Hippocampal formation (tissue), 2 donors: ENCODE measurements around the gene TPP2.
A peak's percentile ranks its signal among the peaks of the same experiment; 100 is the strongest.

ENCODE experiments used
- DNase-seq, 2 donors: peaks; one replicate each; lab custom pipeline; 2025; lab: John Stamatoyannopoulos, UW

The TPP2 gene

GRCh38 chr13:102657630-102658029 is 60.8 kb downstream of the TPP2 start:
- no peak for DNase-seq

GRCh38 chr13:102658660-102659059 is 61.9 kb downstream of the TPP2 start:
- no peak for DNase-seq

GRCh38 chr13:102659168-102659713 is 62.5 kb downstream of the TPP2 start:
- DNase-seq: no peak

- DNase-seq: no peak
These were observed 70.2 kb downstream of the TPP2 start for GRCh38 chr13:102667023-102667422.

DNA sequence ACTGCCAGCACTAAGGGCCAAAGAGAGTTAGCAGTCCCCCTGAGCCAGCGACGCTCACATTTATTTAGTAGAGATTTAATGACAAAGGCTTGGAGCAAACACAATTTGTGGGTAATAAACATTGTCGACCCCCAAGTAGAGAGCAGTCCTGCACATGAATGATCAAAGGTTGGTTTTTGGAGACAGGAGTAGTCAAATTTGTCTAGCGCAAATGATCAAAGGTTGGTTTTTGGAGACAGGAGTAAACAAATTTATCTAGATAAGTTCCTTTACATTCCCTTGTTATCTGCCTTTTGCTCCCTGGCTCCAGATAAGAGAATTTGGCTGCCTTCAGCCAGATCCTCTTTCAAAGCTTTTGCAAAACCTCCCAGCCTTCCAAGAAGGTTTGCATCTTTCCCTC is 71.1 kb downstream of the TPP2 start:
- no peak for DNase-seq

- DNase-seq: no peak
These were observed 73.3 kb downstream of the TPP2 start for GRCh38 chr13:102670130-102670529.

DNA sequence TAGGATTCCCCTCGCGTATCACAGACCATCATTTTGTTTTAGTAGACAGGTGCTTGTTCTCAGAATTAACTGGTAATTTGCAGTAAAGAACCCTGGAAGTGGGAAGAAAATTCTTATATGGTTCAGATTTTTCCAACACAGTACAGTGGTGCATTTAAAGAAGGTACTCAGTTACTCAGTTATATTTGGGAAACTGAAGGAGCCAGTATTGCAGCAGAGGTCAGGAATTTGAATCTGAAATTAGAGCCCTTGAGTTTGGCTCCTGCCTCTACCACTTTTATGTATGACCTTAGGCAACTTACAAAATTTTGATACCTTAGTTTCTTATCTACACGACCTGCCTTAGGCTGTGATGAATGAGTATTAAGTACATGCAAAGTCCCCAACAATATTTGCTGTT is 78.3 kb downstream of the TPP2 start:
- DNase-seq: no peak

DNA sequence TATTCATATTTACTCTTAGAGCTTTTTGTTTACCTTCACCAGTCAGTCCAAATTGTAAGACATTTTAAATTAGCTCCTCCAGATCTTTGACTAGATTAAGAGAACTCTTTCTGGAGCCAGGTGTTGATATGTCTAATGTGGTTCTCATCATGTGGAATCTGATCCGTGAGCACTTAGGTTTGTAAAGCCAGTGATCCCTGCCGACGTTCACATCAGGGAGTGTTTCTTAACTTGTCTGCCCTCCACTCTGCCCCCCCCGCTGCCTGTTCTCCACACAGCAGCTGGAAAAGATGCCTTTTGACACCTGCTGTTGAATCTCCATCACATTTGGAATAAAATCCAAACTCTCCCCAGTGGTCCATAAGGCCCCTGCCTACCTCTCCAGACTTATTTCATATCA is 80.3 kb downstream of the TPP2 start:
- DNase-seq: no peak

DNA sequence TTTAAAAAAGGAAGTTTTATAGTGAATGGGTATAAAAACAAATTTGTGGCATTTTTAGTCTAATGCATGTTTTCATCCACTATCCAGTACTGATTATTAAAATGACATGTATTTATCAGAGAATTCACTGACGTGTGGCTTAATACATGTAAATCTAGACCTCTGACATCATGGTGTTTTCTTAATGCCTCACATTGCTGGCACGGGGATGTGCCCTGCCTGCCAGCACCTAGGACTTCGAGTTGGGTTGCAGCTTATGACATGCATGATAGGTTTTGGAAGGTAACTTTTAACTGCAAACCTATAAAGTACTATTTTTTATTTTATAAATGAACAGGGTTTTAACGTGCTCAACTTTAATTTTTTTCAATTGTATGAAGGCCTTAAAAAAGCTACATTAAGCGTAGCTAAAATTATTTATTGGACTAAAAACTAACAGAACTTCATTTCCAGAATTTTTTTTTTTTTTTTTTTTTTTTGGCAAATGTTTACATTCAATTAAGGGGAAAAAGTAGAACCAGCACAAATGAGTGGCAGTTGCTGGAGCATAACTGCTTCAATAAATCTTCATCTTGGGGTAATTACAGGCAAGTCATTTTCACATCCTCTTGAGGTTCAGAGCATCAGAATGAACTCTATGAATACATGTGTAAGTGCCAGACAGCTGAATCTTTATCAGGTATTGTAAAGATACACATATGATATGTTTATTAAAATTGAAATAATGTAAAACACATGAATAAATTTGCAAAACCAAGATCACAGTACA is 81.7 kb downstream of the TPP2 start:
- DNase-seq: no peak

GRCh38 chr13:102679449-102680132 is 82.8 kb downstream of the TPP2 start:
- DNase-seq: no peak

GRCh38 chr13:102680133-102680717 is 83.4 kb downstream of the TPP2 start:
- no peak for DNase-seq

GRCh38 chr13:102680842-102681740 is 84.3 kb downstream of the TPP2 start:
- peak in 1 of 2 donors; percentile 2 for DNase-seq

GRCh38 chr13:102682211-102682610 is 85.4 kb downstream of the TPP2 start:
- DNase-seq: no peak

DNA sequence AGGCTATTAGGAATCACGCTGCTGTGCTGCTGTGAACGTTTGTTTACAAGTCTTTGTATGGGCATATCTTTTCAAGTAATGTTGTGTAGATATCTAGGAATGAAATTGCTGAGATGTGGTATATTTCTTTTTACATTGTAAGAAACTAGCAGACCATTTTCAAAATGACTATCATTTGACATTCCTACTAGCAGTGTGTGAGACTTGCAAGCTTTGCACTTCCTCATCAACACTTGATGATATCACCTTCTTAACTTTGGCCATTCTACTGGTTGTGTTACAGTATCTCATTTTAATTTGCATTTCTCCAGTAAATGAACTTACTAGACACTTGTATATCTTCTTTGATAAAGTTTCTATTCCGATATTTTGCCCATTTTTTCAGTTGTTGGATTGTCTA is 85.9 kb downstream of the TPP2 start:
- no peak for DNase-seq

DNA sequence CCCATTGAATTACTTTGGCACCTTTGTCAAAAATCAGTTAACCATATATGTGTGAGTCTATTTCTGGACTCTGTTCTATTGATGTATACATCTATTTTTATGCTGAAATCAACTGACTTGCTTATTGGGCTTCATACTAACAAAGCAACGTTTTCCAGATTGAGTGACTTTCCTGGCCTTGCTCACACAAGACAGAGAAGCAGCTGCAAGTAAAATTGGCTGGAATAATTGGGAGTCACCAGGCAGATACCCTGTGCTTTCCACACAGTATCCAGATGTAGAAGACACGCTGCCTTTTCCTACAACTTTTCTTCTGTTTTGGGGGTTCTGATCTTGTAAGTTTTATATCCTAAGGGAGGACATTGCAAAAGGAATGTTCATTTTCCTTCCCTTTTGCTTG is 86.9 kb downstream of the TPP2 start:
- DNase-seq: no peak

DNA sequence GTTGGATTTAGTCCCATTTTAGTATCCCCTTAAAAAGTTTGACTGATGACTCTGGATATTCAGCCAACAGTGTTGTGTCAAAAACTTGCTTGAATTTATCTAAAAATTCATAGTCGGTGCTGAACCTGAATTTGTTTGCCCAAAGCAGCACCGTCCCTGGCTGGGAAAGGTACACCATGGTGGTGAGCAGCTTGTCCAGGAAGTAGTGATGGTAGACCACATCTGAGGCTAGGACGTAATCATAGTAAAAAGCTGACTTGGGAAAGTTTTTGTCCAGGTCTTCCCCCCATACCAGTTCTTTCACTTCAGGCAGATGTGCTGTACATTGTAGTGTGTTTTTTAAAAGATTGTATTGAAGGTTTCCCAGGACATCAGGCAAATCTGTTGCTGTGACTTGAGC is 89.2 kb downstream of the TPP2 start:
- DNase-seq: no peak

DNA sequence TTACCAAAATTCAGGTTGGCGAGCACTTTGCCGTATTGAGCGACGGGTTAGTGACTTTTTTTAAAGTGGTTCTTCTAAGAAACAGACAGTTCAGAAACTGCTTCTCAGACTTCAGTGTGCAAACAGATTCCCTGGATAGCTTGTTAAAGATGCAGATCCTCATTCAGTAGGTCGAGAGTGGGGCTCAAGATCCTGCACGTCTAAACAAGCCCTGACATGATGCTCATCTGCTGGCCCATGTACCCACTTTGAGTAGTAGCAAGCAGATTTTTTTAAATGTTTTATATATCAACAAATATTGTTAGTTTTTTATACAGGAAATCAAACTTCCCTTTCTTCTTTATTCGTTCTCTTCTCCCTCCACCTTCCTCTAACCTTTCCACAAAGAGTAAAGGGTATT is 90.7 kb downstream of the TPP2 start:
- no peak for DNase-seq

DNA sequence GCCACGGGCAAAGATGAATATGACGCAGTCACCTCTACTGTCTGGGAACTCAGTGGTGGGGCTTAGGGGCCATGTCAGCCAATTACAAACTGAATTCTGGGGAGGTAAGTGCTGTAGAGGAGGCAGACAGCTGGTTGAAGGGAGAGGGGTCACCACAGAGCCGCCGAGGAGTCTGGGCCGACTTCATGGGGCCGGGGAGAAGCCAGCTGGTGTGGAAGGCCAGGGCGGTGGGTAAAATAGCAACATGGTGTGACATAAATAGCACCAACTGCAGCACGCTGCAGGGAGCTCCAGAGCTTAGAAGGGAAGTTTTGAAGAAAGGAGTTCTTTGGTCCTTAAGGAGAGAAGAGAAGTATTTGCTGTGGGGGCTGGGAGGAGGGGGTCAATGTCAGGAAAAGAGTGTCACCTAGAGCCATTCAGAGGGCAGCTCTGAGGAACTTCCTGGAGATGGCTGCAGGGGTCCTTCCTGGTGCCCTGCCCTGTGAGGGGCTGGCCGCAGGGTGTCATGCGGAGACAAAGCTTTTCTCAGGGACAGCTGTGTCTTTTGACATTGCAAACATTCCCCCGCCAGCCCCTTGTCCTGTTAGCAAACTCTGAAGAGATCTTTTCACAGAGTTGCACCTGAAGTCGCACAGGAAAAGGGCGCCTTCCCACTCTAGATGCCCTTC is 91.7 kb downstream of the TPP2 start:
- DNase-seq: no peak

DNA sequence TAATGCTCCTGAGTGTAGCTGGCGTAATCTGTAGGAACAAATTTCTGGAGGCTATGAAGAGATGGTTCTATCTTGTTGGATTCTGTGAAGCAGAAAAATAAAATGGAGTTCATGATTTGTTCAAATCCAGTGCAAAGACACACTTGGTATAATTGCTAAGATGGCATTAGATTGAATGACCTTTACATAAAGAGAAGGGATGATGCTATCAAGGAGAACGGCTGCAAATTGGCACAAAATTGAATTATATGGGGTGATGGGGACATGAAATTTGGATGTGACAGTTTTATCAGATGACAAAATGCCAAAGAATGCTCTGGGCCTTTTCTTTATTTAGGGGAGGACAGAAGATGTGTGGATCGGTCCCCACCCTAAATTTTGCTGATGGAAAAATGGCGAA is 94.1 kb downstream of the TPP2 start:
- no peak for DNase-seq

- no peak for DNase-seq
These were observed 95.7 kb downstream of the TPP2 start for GRCh38 chr13:102692491-102692826.

GRCh38 chr13:102693250-102693649 is 96.5 kb downstream of the TPP2 start:
- no peak for DNase-seq

GRCh38 chr13:102693776-102694175 is 97.0 kb downstream of the TPP2 start:
- no peak for DNase-seq
